HCT116 (cell line): Measurements from ENCODE around the gene ZNF148. TPM values are rescaled to one million over a fixed set of nuclear protein-coding genes. Genes with fewer than 3 reads are reported as not detected.

ENCODE experiments used
- ATAC-seq: fragments of 200-7000 bp; cut with Tn5 transposase; 2 replicates; pipeline ENCODE4 v1.9.1; 2020; ENCODE audit warnings: mild to moderate bottlenecking, moderate library complexity
- BruUV-seq: library from RNA; stranded (reverse); fragments of 400-500 nt; replicated peaks from 2 replicates; lab custom pipeline; 2021; lab: Mats Ljungman, UMichigan
- CTCF ChIA-PET: fragments of 300-600 bp; sonication (Branson Sonifier 250); formaldehyde crosslinking; loops from one replicate; lab custom pipeline; 2021; ENCODE audit warnings: antibody characterized with exemption; lab: Charles Lee
- POLR2A ChIA-PET: fragments of 300-600, 350-600 bp; sonication (Branson Sonifier 250); formaldehyde crosslinking; loops from one replicate; lab custom pipeline; 2021; ENCODE audit warnings: antibody characterized with exemption; lab: Charles Lee
- RAD21 ChIA-PET, 2 experiments: fragments of 300-600 bp; sonication (Branson Sonifier 250); formaldehyde crosslinking; loops; one replicate each; lab custom pipeline; 2023; ENCODE audit warnings: low total read pairs in 2 of 2; ENCODE audit not compliant: uncharacterized antibody in 2 of 2, unreplicated experiment in 2 of 2, low non-redundant PET in 1 of 2; lab: Charles Lee
- DNase-seq: peaks from one replicate; pipeline ENCODE4 v3.0.0-alpha.2; 2010; ENCODE audit warnings: low read depth, low spot score
- H2AFZ ChIP-seq: fragments of 200-600 bp; shearing (Covaris generic), sonication (generic); 2 replicates; pipeline ENCODE4 v1.6.1; 2017; ENCODE audit warnings: low read depth, mixed run types, mixed read lengths, antibody characterized with exemption, low read length; ENCODE audit not compliant: poor library complexity, severe bottlenecking
- H3K27ac ChIP-seq: 2 replicates; pipeline ENCODE4 v1.5.1; 2012; ENCODE audit warnings: low read depth, low read length
- H3K27me3 ChIP-seq: fragments of 200-600 bp; sonication (generic); 2 replicates; pipeline ENCODE4 v1.6.1; 2016; ENCODE audit warnings: mixed run types, low read length, mixed read lengths; ENCODE audit not compliant: insufficient read depth
- H3K36me3 ChIP-seq, 2 experiments: fragments of 200-500 bp in 1 of 2; fragments of 200-600 bp in 1 of 2; sonication (Bioruptor generic) in 1 of 2; sonication (generic) in 1 of 2; 2 replicates each; pipeline versions ENCODE4 v1.5.1 to v1.6.1; 2014 to 2016; ENCODE audit warnings: low read length in 2 of 2, inconsistent platforms in 1 of 2, mixed read lengths in 1 of 2, mixed run types in 1 of 2; ENCODE audit not compliant: insufficient read depth in 2 of 2, control insufficient read depth in 1 of 2
- H3K4me1 ChIP-seq, 2 experiments: fragments of 200-600 bp in 1 of 2; sonication (generic) in 1 of 2; 2 replicates each; pipeline versions ENCODE4 v1.5.1 to v1.6.1; 2012 to 2017; ENCODE audit warnings: low read length in 2 of 2, inconsistent platforms in 1 of 2, mild to moderate bottlenecking in 1 of 2, mixed read lengths in 1 of 2, mixed run types in 1 of 2, moderate library complexity in 1 of 2; ENCODE audit not compliant: insufficient read depth in 2 of 2, control insufficient read depth in 1 of 2
- H3K4me2 ChIP-seq: fragments of 200-600 bp; sonication (generic); 2 replicates; pipeline ENCODE4 v1.6.1; 2017; ENCODE audit warnings: mixed run types, low read length, mixed read lengths
- H3K4me3 ChIP-seq, 2 experiments: fragments of 200-600 bp in 1 of 2; sonication (generic) in 1 of 2; replicated peaks in 1 of 2; 2 replicates each; pipeline ENCODE4 v1.5.1; 2011 to 2016; ENCODE audit warnings: low read length in 2 of 2, control low read depth in 1 of 2, low read depth in 1 of 2, mild to moderate bottlenecking in 1 of 2, mixed read lengths in 1 of 2, mixed run types in 1 of 2
- H3K79me2 ChIP-seq: fragments of 200-600 bp; sonication (generic); 2 replicates; pipeline ENCODE4 v1.6.1; 2017; ENCODE audit warnings: mild to moderate bottlenecking, mixed run types, low read length, moderate library complexity, mixed read lengths; ENCODE audit not compliant: insufficient read depth
- H3K9ac ChIP-seq: fragments of 200-600 bp; sonication (generic); 2 replicates; pipeline ENCODE4 v1.6.1; 2016; ENCODE audit warnings: low read length, mixed read lengths
- H3K9me2 ChIP-seq: fragments of 200-600 bp; sonication (generic), shearing (Covaris generic); 2 replicates; pipeline ENCODE4 v1.6.1; 2017; ENCODE audit warnings: mixed run types, mild to moderate bottlenecking, moderate library complexity; ENCODE audit not compliant: insufficient read depth
- H3K9me3 ChIP-seq, 2 experiments: fragments of 200-500 bp in 1 of 2; fragments of 200-600 bp in 1 of 2; sonication (Bioruptor generic) in 1 of 2; sonication (generic) in 1 of 2; 2 replicates each; pipeline ENCODE4 v1.6.1; 2014 to 2017; ENCODE audit warnings: low read length in 2 of 2, mixed read lengths in 2 of 2, inconsistent platforms in 1 of 2, low read depth in 1 of 2, mild to moderate bottlenecking in 1 of 2, mixed run types in 1 of 2, moderate library complexity in 1 of 2; ENCODE audit not compliant: control insufficient read depth in 1 of 2, insufficient read depth in 1 of 2
- H4K20me1 ChIP-seq: fragments of 200-600 bp; sonication (generic), shearing (Covaris generic); 2 replicates; pipeline ENCODE4 v1.6.1; 2017; ENCODE audit warnings: mixed run types, mild to moderate bottlenecking, moderate library complexity; ENCODE audit not compliant: insufficient read depth
- CEBPB ChIP-seq: IDR thresholded peaks from 2 replicates; pipeline ENCODE4 v1.6.1; 2012; ENCODE audit warnings: low read depth
- CTCF ChIP-seq, 3 experiments: fragments of 200-600 bp in 1 of 3; sonication (generic) in 1 of 3; IDR thresholded peaks in 2 of 3; conservative IDR thresholded peaks in 1 of 3; 2 replicates each; pipeline ENCODE4 v1.5.1; 2012 to 2017; ENCODE audit warnings: low read depth in 2 of 3, low read length in 2 of 3, antibody characterized with exemption in 1 of 3, borderline replicate concordance in 1 of 3, control low read depth in 1 of 3, mild to moderate bottlenecking in 1 of 3, mixed read lengths in 1 of 3, mixed run types in 1 of 3, moderate library complexity in 1 of 3; ENCODE audit not compliant: insufficient read depth in 1 of 3
- EGR1 ChIP-seq: IDR thresholded peaks from 2 replicates; pipeline ENCODE4 v1.6.1; 2012; ENCODE audit warnings: low read depth
- JUND ChIP-seq: IDR thresholded peaks from 2 replicates; pipeline ENCODE4 v1.6.1; 2012
- MAX ChIP-seq: IDR thresholded peaks from 2 replicates; pipeline ENCODE4 v1.6.1; 2012
- RAD21 ChIP-seq: IDR thresholded peaks from 2 replicates; pipeline ENCODE4 v1.6.1; 2012; ENCODE audit warnings: low read depth, mild to moderate bottlenecking
- REST ChIP-seq: IDR thresholded peaks from 2 replicates; pipeline ENCODE4 v1.6.1; 2012; ENCODE audit warnings: low read depth
- TCF7L2 ChIP-seq: IDR thresholded peaks from 2 replicates; pipeline ENCODE4 v1.7.0; 2011; ENCODE audit warnings: borderline replicate concordance, inconsistent platforms; ENCODE audit not compliant: insufficient read depth, insufficient read length; ENCODE audit errors: extremely low read depth
- ZFX ChIP-seq: fragments of 450-650 bp; IDR thresholded peaks from 2 replicates; pipeline ENCODE4 v1.6.1; 2017
- intact Hi-C: fragments of 100-400 bp; cut with micrococcal nuclease; formaldehyde crosslinking; loops from 2 replicates; pipeline ENCODE4 v1.10.0; 2022
- total RNA-seq: library from RNA; stranded (reverse); gene quantifications from one replicate; pipeline ENCODE4 v1.2.1, GENCODE V29; 2021; ENCODE audit not compliant: unreplicated experiment

ZNF148 gene
- total RNA-seq, 1 experiment from 2014 or later, result 35.0 TPM

GRCh38 chr3:125236331-125236903, 138.7 kb downstream of the ZNF148 start:
- intact Hi-C loops, result no loop called here
- CTCF ChIA-PET, result no interaction called here
- Histone ChIP-seq H3K9me2 (no peaks in the 10 kb centered on the region), H3K9me3 (no peaks in the 10 kb centered on the region), H3K27ac (no peak overlapping the region), H3K27me3 (no peaks in the 10 kb centered on the region), H4K20me1 (no peaks in the 10 kb centered on the region), H3K36me3 (peaks cover 4% of the 10 kb centered on the region in 2 experiments; a peak in 3 of 4 replicates), H2AFZ (no peak overlapping the region), H3K4me1 (no peaks in the 10 kb centered on the region), H3K79me2 (no peaks in the 10 kb centered on the region), H3K9ac (no peak overlapping the region), H3K4me3 (no peak overlapping the region), H3K4me2 (no peak overlapping the region)
- no TSS peak for BruUV-seq
- RAD21 ChIA-PET, result no interaction called here
- ATAC-seq, result no peak
- TF ChIP-seq REST (no peak), JUND (no peak)
- POLR2A ChIA-PET, result no interaction called here
- DNase-seq, result no peak

- BruUV-seq, result no TSS peak
- H3K9me2 ChIP-seq, result no peaks in the 10 kb centered on the region
- TF ChIP-seq MAX, result no peak
- TF ChIP-seq EGR1, result no peak
- no peak for TF ChIP-seq RAD21
- TF ChIP-seq CEBPB, result no peak
- no peak for TF ChIP-seq CTCF (IDR thresholded peaks at IDR 0.05 in 2 of 3, conservative IDR thresholded peaks at IDR 0.05 in 1 of 3; ENCODE audit: borderline replicate concordance in 1 of 3, insufficient read depth in 1 of 3, low read depth in 2 of 3, low read length in 2 of 3)
- TF ChIP-seq TCF7L2, result no peak
- TF ChIP-seq ZFX, result no peak
- TF ChIP-seq, all 23 proteins: peak for 0
- no peak overlapping the region for H3K4me3 ChIP-seq
- ChIA-PET RAD21 (no interaction called here), CTCF (no interaction called here), POLR2A (no interaction called here)
- no peaks in the 10 kb centered on the region for H3K79me2 ChIP-seq
- peaks cover 4% of the 10 kb centered on the region in 2 experiments; a peak in 3 of 4 replicates for H3K36me3 ChIP-seq
- no peaks in the 10 kb centered on the region for H3K4me1 ChIP-seq
- no peaks in the 10 kb centered on the region for H3K9me3 ChIP-seq
- no peak for ATAC-seq
- H2AFZ ChIP-seq, result no peak overlapping the region
- H3K27ac ChIP-seq, result no peak overlapping the region
- H3K27me3 ChIP-seq, result no peaks in the 10 kb centered on the region
- DNase-seq, result no peak
- H3K4me2 ChIP-seq, result no peak overlapping the region
- intact Hi-C loops, result no loop called here
- no peaks in the 10 kb centered on the region for H4K20me1 ChIP-seq
- H3K9ac ChIP-seq, result no peak overlapping the region
Measured at GRCh38 chr3:125234831-125235230, 140.3 kb downstream of the ZNF148 start.
